Left cardiac atrium (tissue), 4 donors: ENCODE results near the gene UTRN. TPM values are rescaled to one million over a fixed set of nuclear protein-coding genes. Genes with fewer than 3 reads are reported as not detected.

Experiments used
- ATAC-seq, 2 donors: fragments of 200-7000 bp; cut with Tn5 transposase; one replicate each; pipeline ENCODE4 v1.9.1; 2020; ENCODE audit warnings: mild to moderate bottlenecking in 2 of 2, moderate library complexity in 2 of 2
- DNase-seq: peaks from one replicate; pipeline ENCODE4 v3.0.0-alpha.2; 2020
- intact Hi-C, 2 donors: fragments of 100-400 bp; cut with DNase I; formaldehyde crosslinking; loops; one replicate each; pipeline versions ENCODE4 v1.14.1 to v1.15.1; 2022 to 2023
- total RNA-seq, 2 donors: library from RNA; stranded (reverse); fragmentation: NEBNext Ultra II Directional; extraction: Animal tissue kit (Norgen Biotek cat#: 25700); gene quantifications; one replicate each; pipeline ENCODE4 v1.2.1, GENCODE V29; 2021
- donor health status: DM: no; HTN: yes; CAD: no.
- donor health status: DM: no; HTN: yes; CAD: no; lungs with severe emphysema.
- donor health status: DM: yes; HTN: yes; CAD: no.
- donor health status: Dilated cardiomyopathy.

The UTRN gene
- total RNA-seq, 2 donors from 2014 or later, result 79.8 to 86.0 TPM

GRCh38 chr6:144330017-144330987 lies 45.2 kb downstream of the UTRN start:
- intact Hi-C loops, result no loop called here
- ATAC-seq (peak in 1 of 2 donors; percentile 41), DNase-seq (no peak)

GRCh38 chr6:144331491-144331969 lies 46.4 kb downstream of the UTRN start:
- DNase-seq (no peak), ATAC-seq (no peak)
- intact Hi-C loops, result no loop called here

- intact Hi-C loops, result no loop called here
- DNase-seq (no peak), ATAC-seq (no peak)
Observed at GRCh38 chr6:144332177-144332576, 47.0 kb downstream of the UTRN start.

- DNase-seq (no peak), ATAC-seq (no peak)
- intact Hi-C loops, result no loop called here
Observed at GRCh38 chr6:144334150-144334708, 49.1 kb downstream of the UTRN start.

Other genes with a start within 250 kb of the UTRN start
- 100 to 1,000 TPM; 117 to 122 TPM for gene SF3B5, start 189.8 kb upstream of the UTRN start, total RNA-seq
- gene STX11, start 134.8 kb upstream of the UTRN start, total RNA-seq, result 10 to 100 TPM; 11.3 to 11.4 TPM